Cardiac septum (tissue), 1 donor: Measurements from ENCODE around the gene RAET1E. TPM values are rescaled to one million over a fixed set of nuclear protein-coding genes. Genes with fewer than 3 reads are reported as not detected.
"Not testable (repeated sequence)": the region's sequence is repeated elsewhere in the genome, so short reads cannot be mapped to it uniquely, and the experiment has no call there.

Experiments used
- DNase-seq: peaks from one replicate; pipeline ENCODE4 v3.0.0-alpha.2; 2020; ENCODE audit warnings: low spot score
- intact Hi-C: fragments of 100-400 bp; cut with DNase I; formaldehyde crosslinking; loops from one replicate; pipeline ENCODE4 v1.14.0; 2022
- total RNA-seq: library from RNA; stranded (reverse); fragmentation: NEBNext Ultra II Directional; extraction: Animal tissue kit (Norgen Biotek cat#: 25700); gene quantifications from one replicate; pipeline ENCODE4 v1.2.1, GENCODE V29; 2021
- donor health status: DM: no; HTN: no; CAD: no.

Gene RAET1E
- total RNA-seq, 1 donor from 2014 or later: not detected

GRCh38 chr6:149899486-149899885 lies 1.6 kb upstream of the RAET1E start:
- no peak for DNase-seq
- intact Hi-C loops: no loop called here

GRCh38 chr6:149898966-149899365 lies 1.1 kb upstream of the RAET1E start:
- intact Hi-C loops: no loop called here
- DNase-seq: peak; percentile 36

GRCh38 chr6:149897015-149897697 lies 757 bp downstream of the RAET1E start:
- intact Hi-C loops: no loop called here
- no peak for DNase-seq

GRCh38 chr6:149896491-149896890 lies 1.4 kb downstream of the RAET1E start:
- intact Hi-C loops: no loop called here
- DNase-seq: peak; percentile 41

- peak; percentile 63 for DNase-seq
- intact Hi-C loops: no loop called here
These were observed 2.1 kb downstream of the RAET1E start for GRCh38 chr6:149895833-149896271.

- intact Hi-C loops: no loop called here
- peak; percentile 77 for DNase-seq
These were observed 2.8 kb downstream of the RAET1E start for GRCh38 chr6:149895048-149895590.

- DNase-seq, intact Hi-C loops: not testable (repeated sequence)
These were observed 6.0 kb downstream of the RAET1E start for GRCh38 chr6:149891864-149892263.

- intact Hi-C loops: no loop called here
- no peak for DNase-seq
These were observed 6.7 kb downstream of the RAET1E start for GRCh38 chr6:149891259-149891658.

- intact Hi-C loops: no loop called here
- DNase-seq: no peak
These were observed 7.3 kb downstream of the RAET1E start for GRCh38 chr6:149890629-149891045.

GRCh38 chr6:149889326-149889725 lies 8.6 kb downstream of the RAET1E start:
- DNase-seq: no peak
- intact Hi-C loops: no loop called here

- DNase-seq: no peak
- intact Hi-C loops: no loop called here
These were observed 9.3 kb downstream of the RAET1E start for GRCh38 chr6:149888659-149889058.

GRCh38 chr6:149888093-149888492 lies 9.8 kb downstream of the RAET1E start:
- intact Hi-C loops: no loop called here
- DNase-seq: no peak

- DNase-seq: no peak
- intact Hi-C loops: no loop called here
These were observed 10.6 kb downstream of the RAET1E start for GRCh38 chr6:149887343-149887742.

GRCh38 chr6:149885888-149886287 lies 12.0 kb downstream of the RAET1E start:
- DNase-seq: no peak
- intact Hi-C loops: no loop called here

- DNase-seq: no peak
- intact Hi-C loops: no loop called here
These were observed 13.3 kb downstream of the RAET1E start for GRCh38 chr6:149884617-149885016.

GRCh38 chr6:149884215-149884614 lies 13.7 kb downstream of the RAET1E start:
- DNase-seq: no peak
- intact Hi-C loops: no loop called here

GRCh38 chr6:149881860-149882259 lies 16.1 kb downstream of the RAET1E start:
- DNase-seq: no peak
- intact Hi-C loops: no loop called here

- DNase-seq: no peak
- intact Hi-C loops: no loop called here
These were observed 16.7 kb downstream of the RAET1E start for GRCh38 chr6:149881066-149881766.

- intact Hi-C loops: no loop called here
- no peak for DNase-seq
These were observed 20.3 kb downstream of the RAET1E start for GRCh38 chr6:149877659-149878058.

GRCh38 chr6:149876241-149876933 lies 21.5 kb downstream of the RAET1E start:
- intact Hi-C loops: no loop called here
- no peak for DNase-seq
